Measurements from ENCODE around the gene MAGEA4. TPM values are rescaled to one million over a fixed set of nuclear protein-coding genes. Genes with fewer than 3 reads are reported as not detected.

MAGEA4 gene
- total and polyA plus RNA-seq, 2 of the 4 experiments (the other 2 are of a cell fraction) = not detected

GRCh38 chrX:151904989-151905388, 7.7 kb upstream of the MAGEA4 start:
- no peak for ATAC-seq (ENCODE audit: low read depth)
- BruUV-seq (replicated peaks) = no TSS peak
- H3K4ac ChIP-seq (ENCODE audit: low read depth, low read length) = no peak overlapping the region
- in situ Hi-C loops (cut with MboI; ENCODE audit: low sequenced_read_pairs) (no loop called here), intact Hi-C loops (cut with micrococcal nuclease) (no loop called here), dilution Hi-C loops (cut with HindIII; ENCODE audit: low sequenced_read_pairs, unreplicated experiment) (no loop called here)
- no peak overlapping the region for H3K18ac ChIP-seq (ENCODE audit: low read depth, low read length)
- no peak overlapping the region for H3K9ac ChIP-seq (ENCODE audit: low read depth, low read length)
- no peak overlapping the region for H3K4me3 ChIP-seq (ENCODE audit: insufficient read depth, low read depth, low read length)
- no peak overlapping the region for H3K27ac ChIP-seq (ENCODE audit: insufficient read depth, low read length)
- H3K9me1 ChIP-seq (ENCODE audit: insufficient read depth, low read length) = no peaks in the 10 kb centered on the region
- no peak overlapping the region for H2BK20ac ChIP-seq (ENCODE audit: low read depth, low read length)
- H3K9me3 ChIP-seq (ENCODE audit: control insufficient read depth, insufficient read depth, low read length) = peaks cover 4% of the 10 kb centered on the region; the same call in 1 of the 2 replicates
- H4K5ac ChIP-seq (ENCODE audit: low read depth, low read length) = no peak overlapping the region
- no peak overlapping the region for H2AK5ac ChIP-seq (ENCODE audit: low read depth, low read length)
- no peak overlapping the region for H3K4me2 ChIP-seq (ENCODE audit: low read depth, low read length)
- H2BK120ac ChIP-seq (ENCODE audit: low read depth, low read length) = no peak overlapping the region
- POLR2A ChIA-PET (ENCODE audit: unreplicated experiment) = no interaction called here
- no peak overlapping the region for H3K14ac ChIP-seq (replicated peaks; ENCODE audit: low read depth, low read length)
- TF ChIP-seq CHD1 (IDR thresholded peaks at IDR 0.05; ENCODE audit: low read depth, low read length) (no peak), MAZ (IDR thresholded peaks at IDR 0.05; ENCODE audit: borderline replicate concordance, low read depth, low read length) (no peak), CTCF (conservative IDR thresholded peaks at IDR 0.05; ENCODE audit: low read depth, low read length) (no peak), BHLHE40 (IDR thresholded peaks at IDR 0.05; ENCODE audit: low read depth, low read length) (no peak), POLR2A (IDR thresholded peaks at IDR 0.05; ENCODE audit: low read depth, low read length) (no peak), FOS (IDR thresholded peaks at IDR 0.05; ENCODE audit: low read depth, low read length) (no peak), RFX5 (IDR thresholded peaks at IDR 0.05; ENCODE audit: low read depth, low read length) (no peak), ELK1 (IDR thresholded peaks at IDR 0.05; ENCODE audit: borderline replicate concordance, low read depth, low read length) (no peak), MAFK (IDR thresholded peaks at IDR 0.05; ENCODE audit: low read depth, low read length) (no peak), RAD21 (IDR thresholded peaks at IDR 0.05; ENCODE audit: low read length) (no peak), CEBPB (IDR thresholded peaks at IDR 0.05; ENCODE audit: low read depth, low read length) (no peak), NFE2L2 (IDR thresholded peaks at IDR 0.05; ENCODE audit: low read depth, low read length) (no peak), MXI1 (IDR thresholded peaks at IDR 0.05; ENCODE audit: borderline replicate concordance, low read depth, low read length) (no peak), RCOR1 (IDR thresholded peaks at IDR 0.05; ENCODE audit: insufficient replicate concordance, low read length) (no peak)
- TF ChIP-seq, protein P1, sequence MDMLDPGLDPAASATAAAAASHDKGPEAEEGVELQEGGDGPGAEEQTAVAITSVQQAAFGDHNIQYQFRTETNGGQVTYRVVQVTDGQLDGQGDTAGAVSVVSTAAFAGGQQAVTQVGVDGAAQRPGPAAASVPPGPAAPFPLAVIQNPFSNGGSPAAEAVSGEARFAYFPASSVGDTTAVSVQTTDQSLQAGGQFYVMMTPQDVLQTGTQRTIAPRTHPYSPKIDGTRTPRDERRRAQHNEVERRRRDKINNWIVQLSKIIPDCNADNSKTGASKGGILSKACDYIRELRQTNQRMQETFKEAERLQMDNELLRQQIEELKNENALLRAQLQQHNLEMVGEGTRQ (IDR thresholded peaks at IDR 0.05; ENCODE audit: low read depth, low read length) = no peak
- no peak overlapping the region for H2BK15ac ChIP-seq (ENCODE audit: low read depth, low read length)
- H4K20me1 ChIP-seq (ENCODE audit: insufficient read depth, low read length) = no peaks in the 10 kb centered on the region
- no peak overlapping the region for H2AK9ac ChIP-seq (replicated peaks; ENCODE audit: low read depth, low read length, poor library complexity)
- H4K8ac ChIP-seq (ENCODE audit: low read depth in 2 of 2, low read length in 2 of 2) = no peak overlapping the region
- no peak overlapping the region for H2AFZ ChIP-seq (replicated peaks; ENCODE audit: low read length, poor library complexity)
- DNase-seq = no peak
- H3K79me1 ChIP-seq (ENCODE audit: low read depth in 1 of 2, low read length in 2 of 2) = no peaks in the 10 kb centered on the region
- no peak overlapping the region for H3K56ac ChIP-seq (ENCODE audit: extremely low read depth, insufficient read depth, low read length)
- CTCF ChIA-PET = no interaction called here
- WGBS, 2 experiments (ENCODE audit: extremely low coverage in 2 of 2, insufficient read length in 1 of 2) = no CpG with 5 or more reads among the region's 12 CpGs
- H3K36me3 ChIP-seq (ENCODE audit: control insufficient read depth, insufficient read depth, low read length) = no peaks in the 10 kb centered on the region
- no peaks in the 10 kb centered on the region for H3K27me3 ChIP-seq (ENCODE audit: control insufficient read depth, insufficient read depth, low read length)
- no peak overlapping the region for H4K91ac ChIP-seq (ENCODE audit: insufficient read depth, low read depth, low read length)
- no peaks in the 10 kb centered on the region for H3K4me1 ChIP-seq (ENCODE audit: control insufficient read depth, insufficient read depth, low read length)
- no peak overlapping the region for H3K23ac ChIP-seq (ENCODE audit: low read depth, low read length)
- no peak overlapping the region for H2BK5ac ChIP-seq (ENCODE audit: low read depth, low read length, poor library complexity, severe bottlenecking)

All from IMR-90 (cell line).